ENCODE results near the gene SESN3. TPM values are rescaled to one million over a fixed set of nuclear protein-coding genes. Genes with fewer than 3 reads are reported as not detected.
A peak's percentile ranks its signal among the peaks of the same experiment; 100 is the strongest.
"Not testable (repeated sequence)": the region's sequence is repeated elsewhere in the genome, so short reads cannot be mapped to it uniquely, and the experiment has no call there.

Gene SESN3
- total RNA-seq, 4 donors from 2014 or later, result 12.4 to 37.3 (median 25.5) TPM

GRCh38 chr11:95254131-95254704, 23.2 kb upstream of the SESN3 start:
- 4 to 8% methylated on average over 8 of the region's 8 CpGs for WGBS, 2 donors

GRCh38 chr11:95253141-95253540, 22.1 kb upstream of the SESN3 start:
- TF ChIP-seq CTCF (IDR thresholded peaks at IDR 0.05), result no peak
- TF ChIP-seq POLR2A (IDR thresholded peaks at IDR 0.05), result no peak
- no peak for DNase-seq (ENCODE audit: low spot score in 2 of 2)
- no peak overlapping the region for H3K4me3 ChIP-seq (ENCODE audit: low read depth, poor library complexity, severe bottlenecking)
- intact Hi-C loops (cut with DNase I; ENCODE audit: low total_unique reads), result no loop called here
- 71% methylated on average over 2 of the region's 2 CpGs for WGBS, 2 donors

More at GRCh38 chr11:95254131-95254704, 23.2 kb upstream of the SESN3 start:
- DNase-seq (ENCODE audit: low spot score in 2 of 2), result peak; percentile 84 to 93
- TF ChIP-seq CTCF (IDR thresholded peaks at IDR 0.05), result no peak
- TF ChIP-seq POLR2A (IDR thresholded peaks at IDR 0.05), result no peak
- intact Hi-C loops (cut with DNase I; ENCODE audit: low total_unique reads), result no loop called here
- no peak overlapping the region for H3K4me3 ChIP-seq (ENCODE audit: low read depth, poor library complexity, severe bottlenecking)

GRCh38 chr11:95252586-95252985, 21.6 kb upstream of the SESN3 start:
- intact Hi-C loops (cut with DNase I; ENCODE audit: low total_unique reads), result no loop called here
- TF ChIP-seq CTCF (IDR thresholded peaks at IDR 0.05) (no peak), POLR2A (IDR thresholded peaks at IDR 0.05) (no peak)
- DNase-seq (ENCODE audit: low spot score in 2 of 2), result no peak
- no peak overlapping the region for H3K4me3 ChIP-seq (ENCODE audit: low read depth, poor library complexity, severe bottlenecking)
- WGBS, 2 donors, result 65 to 73% methylated on average over 1 of the region's 1 CpG

DNA sequence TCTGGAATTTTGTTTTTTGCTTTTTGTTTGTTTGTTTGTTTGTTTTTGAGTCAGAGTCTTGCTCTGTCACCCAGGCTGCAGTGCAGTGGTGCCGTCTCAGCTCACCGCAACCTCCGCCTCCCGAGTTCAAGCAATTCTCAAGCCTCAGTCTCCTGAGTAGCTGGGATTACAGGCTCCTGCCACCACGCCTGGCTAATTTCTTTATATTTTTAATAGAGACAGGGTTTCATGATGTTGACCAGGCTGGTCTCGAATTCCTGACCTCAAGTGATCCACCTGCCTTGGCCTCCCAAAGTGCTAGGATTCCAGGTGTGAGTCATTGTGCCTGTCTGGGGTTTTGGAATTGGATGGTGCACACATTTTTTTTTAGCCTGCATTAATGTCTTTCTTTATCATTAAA, 20.9 kb upstream of the SESN3 start:
- DNase-seq (ENCODE audit: low spot score in 2 of 2); H3K4me3 ChIP-seq (ENCODE audit: low read depth, poor library complexity, severe bottlenecking); intact Hi-C loops (cut with DNase I; ENCODE audit: low total_unique reads): not testable (repeated sequence)
- WGBS, 2 donors, result 94% methylated on average over 6 of the region's 6 CpGs

DNA sequence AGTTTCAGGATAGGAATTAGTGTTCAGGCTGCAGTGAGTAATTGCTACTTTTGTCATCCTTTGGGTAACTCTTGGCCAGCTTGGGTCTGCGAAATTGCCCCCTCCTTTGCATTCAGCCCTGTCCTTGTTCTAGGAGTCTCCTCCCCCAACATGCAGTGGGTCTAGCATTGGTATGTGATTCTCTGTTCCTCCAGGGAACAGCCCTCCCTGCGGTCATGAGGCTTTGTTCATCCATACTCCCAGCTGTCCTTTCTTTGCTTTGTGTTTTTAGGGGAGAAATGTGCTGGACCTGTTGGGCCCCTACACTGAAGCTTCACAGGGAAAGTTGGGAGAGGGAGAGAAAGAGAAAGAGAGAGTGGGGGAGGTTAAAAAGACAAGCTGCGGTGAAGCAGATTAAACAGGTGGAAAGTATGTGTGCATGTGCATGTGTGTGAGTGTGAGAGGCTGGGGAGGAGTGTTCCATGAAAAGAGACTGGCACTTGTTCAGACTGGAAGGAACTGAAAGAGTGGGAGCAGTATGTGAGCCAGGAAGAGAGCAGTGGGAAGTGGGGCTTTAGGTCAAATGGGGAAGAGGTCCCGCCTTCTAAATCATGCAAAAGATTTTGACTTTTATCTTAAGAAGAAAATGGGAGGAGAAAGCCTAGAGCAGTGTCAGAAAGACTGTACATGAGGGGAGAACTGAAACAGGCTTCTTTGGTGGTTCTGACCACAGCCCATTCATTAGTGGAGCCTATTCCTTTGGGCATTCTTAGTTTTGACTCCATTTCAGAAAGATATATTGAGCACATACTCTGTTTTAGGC, 17.9 kb upstream of the SESN3 start:
- no peak for DNase-seq (ENCODE audit: low spot score in 2 of 2)
- 80 to 89% methylated on average over 4 of the region's 4 CpGs for WGBS, 2 donors
- intact Hi-C loops (cut with DNase I; ENCODE audit: low total_unique reads), result no loop called here
- no peak for TF ChIP-seq POLR2A (IDR thresholded peaks at IDR 0.05)
- no peak for TF ChIP-seq CTCF (IDR thresholded peaks at IDR 0.05)
- no peak overlapping the region for H3K4me3 ChIP-seq (ENCODE audit: low read depth, poor library complexity, severe bottlenecking)

DNA sequence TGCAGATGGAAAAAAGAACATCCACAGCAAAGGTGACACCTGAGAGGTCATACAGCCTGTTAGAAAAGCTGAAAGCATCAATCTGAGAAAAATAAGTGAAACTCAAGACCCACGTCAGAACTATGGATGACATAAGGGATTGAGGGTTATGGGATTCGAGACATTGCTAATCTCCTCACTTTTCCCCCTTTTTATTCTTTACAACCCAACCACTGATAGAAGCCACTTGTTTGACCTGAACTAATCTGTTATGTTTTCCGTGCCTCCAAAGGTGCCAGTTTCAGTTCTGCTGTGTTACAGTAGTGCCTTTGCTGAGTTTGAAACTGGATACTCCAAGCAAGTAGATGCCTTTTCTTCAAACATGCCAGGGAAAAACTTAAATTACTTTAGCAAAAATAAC, 16.9 kb upstream of the SESN3 start:
- no peak for DNase-seq (ENCODE audit: low spot score in 2 of 2)
- intact Hi-C loops (cut with DNase I; ENCODE audit: low total_unique reads), result no loop called here
- TF ChIP-seq POLR2A (IDR thresholded peaks at IDR 0.05) (no peak), CTCF (IDR thresholded peaks at IDR 0.05) (no peak)
- 92 to 98% methylated on average over 3 of the region's 3 CpGs for WGBS, 2 donors
- H3K4me3 ChIP-seq (ENCODE audit: low read depth, poor library complexity, severe bottlenecking), result no peak overlapping the region
